Measurements from ENCODE around the gene SBDS. TPM values are rescaled to one million over a fixed set of nuclear protein-coding genes. Genes with fewer than 3 reads are reported as not detected.

SBDS gene
- total and polyA plus RNA-seq, 2 experiments from 2014 or later, result 85.1 to 118 TPM

DNA sequence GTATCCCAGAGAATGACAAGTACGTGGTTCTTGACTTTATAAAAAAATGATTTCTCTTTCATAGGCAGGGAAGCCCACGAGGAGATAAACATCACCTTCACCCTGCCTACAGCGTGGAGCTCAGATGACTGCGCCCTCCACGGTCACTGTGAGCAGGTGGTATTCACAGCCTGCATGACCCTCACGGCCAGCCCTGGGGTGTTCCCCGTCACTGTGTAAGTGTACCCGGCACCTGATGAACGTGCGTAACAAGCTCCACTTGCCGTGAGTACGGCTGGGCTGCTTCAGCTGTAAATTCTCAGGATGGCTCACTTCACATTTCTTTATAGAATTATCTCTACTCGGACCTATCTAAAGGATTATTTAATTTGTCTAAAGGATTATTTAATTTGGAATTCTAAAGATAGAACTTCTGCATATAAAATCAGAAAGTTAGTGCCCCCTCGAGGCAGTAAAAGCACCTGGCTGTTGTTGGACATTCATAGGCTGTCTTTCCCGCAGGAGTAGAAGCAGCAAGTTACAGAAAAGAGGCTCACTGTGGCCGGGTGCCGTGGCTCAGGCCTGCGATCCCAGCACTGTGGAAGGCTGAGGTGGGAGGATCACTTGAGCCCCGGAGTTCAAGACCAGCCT lies 46.8 kb downstream of the SBDS start:
- Histone ChIP-seq H3K4me2 (no peak overlapping the region), H4K20me1 (ENCODE audit: insufficient read depth, poor library complexity, severe bottlenecking) (no peaks in the 10 kb centered on the region), H3K4me1 (ENCODE audit: insufficient read depth) (peaks cover 7% of the 10 kb centered on the region), H3K27me3 (no peaks in the 10 kb centered on the region), H3K79me2 (peaks cover 5% of the 10 kb centered on the region), H3K9me2 (replicated peaks; ENCODE audit: insufficient read depth) (no peaks in the 10 kb centered on the region), H3K9me3 (ENCODE audit: low read depth) (no peaks in the 10 kb centered on the region), H3K27ac (no peak overlapping the region), H3K4me3 (no peak overlapping the region), H2AFZ (no peak overlapping the region), H3K36me3 (replicated peaks; ENCODE audit: insufficient read depth, low read depth) (no peaks in the 10 kb centered on the region)
- no peak for DNase-seq (ENCODE audit: low spot score)
- 94% methylated on average over 19 of the region's 19 CpGs for WGBS (ENCODE audit: low lambda C conversion rate, missing lambda C conversion rate)
- TF ChIP-seq EZH2phosphoT487 (IDR thresholded peaks at IDR 0.05; ENCODE audit: low read depth, severe bottlenecking, unreplicated experiment) (no peak), EZH2 (IDR thresholded peaks at IDR 0.05; ENCODE audit: borderline replicate concordance) (no peak)
- TF ChIP-seq, protein P1, sequence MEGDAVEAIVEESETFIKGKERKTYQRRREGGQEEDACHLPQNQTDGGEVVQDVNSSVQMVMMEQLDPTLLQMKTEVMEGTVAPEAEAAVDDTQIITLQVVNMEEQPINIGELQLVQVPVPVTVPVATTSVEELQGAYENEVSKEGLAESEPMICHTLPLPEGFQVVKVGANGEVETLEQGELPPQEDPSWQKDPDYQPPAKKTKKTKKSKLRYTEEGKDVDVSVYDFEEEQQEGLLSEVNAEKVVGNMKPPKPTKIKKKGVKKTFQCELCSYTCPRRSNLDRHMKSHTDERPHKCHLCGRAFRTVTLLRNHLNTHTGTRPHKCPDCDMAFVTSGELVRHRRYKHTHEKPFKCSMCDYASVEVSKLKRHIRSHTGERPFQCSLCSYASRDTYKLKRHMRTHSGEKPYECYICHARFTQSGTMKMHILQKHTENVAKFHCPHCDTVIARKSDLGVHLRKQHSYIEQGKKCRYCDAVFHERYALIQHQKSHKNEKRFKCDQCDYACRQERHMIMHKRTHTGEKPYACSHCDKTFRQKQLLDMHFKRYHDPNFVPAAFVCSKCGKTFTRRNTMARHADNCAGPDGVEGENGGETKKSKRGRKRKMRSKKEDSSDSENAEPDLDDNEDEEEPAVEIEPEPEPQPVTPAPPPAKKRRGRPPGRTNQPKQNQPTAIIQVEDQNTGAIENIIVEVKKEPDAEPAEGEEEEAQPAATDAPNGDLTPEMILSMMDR (IDR thresholded peaks at IDR 0.05; ENCODE audit: poor library complexity), result no peak

DNA sequence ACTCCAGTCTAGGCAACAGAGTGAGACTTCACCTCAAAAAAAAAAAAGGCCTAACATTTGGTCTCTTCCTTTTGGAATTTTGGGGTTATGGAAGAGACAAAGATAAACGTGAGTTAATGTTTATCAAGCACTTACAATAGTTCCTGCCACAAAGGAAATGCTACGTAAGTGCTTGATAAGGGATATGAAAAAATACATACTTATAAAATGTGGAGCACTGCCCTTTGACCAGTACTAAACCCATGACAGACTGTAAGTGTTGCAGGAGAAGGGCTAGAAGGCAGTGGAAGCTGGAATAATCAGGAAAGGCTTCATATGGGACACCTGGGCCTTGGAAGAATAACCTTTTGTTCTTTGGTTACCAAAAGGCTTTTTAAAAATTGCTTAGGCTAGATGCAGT lies 48.8 kb downstream of the SBDS start:
- H4K20me1 ChIP-seq (ENCODE audit: insufficient read depth, poor library complexity, severe bottlenecking), result no peaks in the 10 kb centered on the region
- H3K4me2 ChIP-seq, result peak overlapping the region; percentile 27
- no peaks in the 10 kb centered on the region for H3K9me2 ChIP-seq (replicated peaks; ENCODE audit: insufficient read depth)
- H3K9me3 ChIP-seq (ENCODE audit: low read depth), result no peaks in the 10 kb centered on the region
- H3K27ac ChIP-seq, result peak overlapping the region; percentile 93
- TF ChIP-seq, protein P1 (IDR thresholded peaks at IDR 0.05; ENCODE audit: poor library complexity), result no peak
- TF ChIP-seq EZH2 (IDR thresholded peaks at IDR 0.05; ENCODE audit: borderline replicate concordance) (no peak), EZH2phosphoT487 (IDR thresholded peaks at IDR 0.05; ENCODE audit: low read depth, severe bottlenecking, unreplicated experiment) (no peak)
- peaks cover 13% of the 10 kb centered on the region for H3K79me2 ChIP-seq
- H2AFZ ChIP-seq, result no peak overlapping the region
- H3K36me3 ChIP-seq (replicated peaks; ENCODE audit: insufficient read depth, low read depth), result no peaks in the 10 kb centered on the region
- peak; percentile 38 for DNase-seq (ENCODE audit: low spot score)
- WGBS (ENCODE audit: low lambda C conversion rate, missing lambda C conversion rate), result 70% methylated on average over 2 of the region's 2 CpGs
- no peaks in the 10 kb centered on the region for H3K27me3 ChIP-seq
- peaks cover 7% of the 10 kb centered on the region for H3K4me1 ChIP-seq (ENCODE audit: insufficient read depth)
- no peak overlapping the region for H3K4me3 ChIP-seq

DNA sequence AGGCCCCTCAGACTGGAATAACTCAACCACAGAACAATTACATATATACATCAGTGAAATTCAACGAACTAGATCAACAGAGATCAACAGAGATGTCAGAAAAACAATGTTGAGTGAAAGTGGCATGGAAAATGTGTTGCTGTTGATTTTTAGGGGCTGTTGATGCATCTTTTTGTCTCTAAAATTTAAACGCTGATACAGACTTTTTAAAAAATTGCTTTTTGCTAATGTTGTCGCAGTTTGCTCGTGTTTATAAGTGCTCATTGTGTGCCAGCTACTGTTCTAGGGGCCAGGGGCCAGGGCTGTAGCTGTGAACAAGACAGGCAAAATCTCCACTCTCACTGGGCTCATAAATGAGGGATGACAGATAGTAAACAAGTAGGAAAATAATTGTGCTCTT lies 56.1 kb downstream of the SBDS start:
- H3K4me3 ChIP-seq, result no peak overlapping the region
- no peaks in the 10 kb centered on the region for H3K9me2 ChIP-seq (replicated peaks; ENCODE audit: insufficient read depth)
- no peak overlapping the region for H3K4me2 ChIP-seq
- H3K27me3 ChIP-seq, result no peaks in the 10 kb centered on the region
- no peak for DNase-seq (ENCODE audit: low spot score)
- H3K9me3 ChIP-seq (ENCODE audit: low read depth), result no peaks in the 10 kb centered on the region
- no peak overlapping the region for H3K27ac ChIP-seq
- no peaks in the 10 kb centered on the region for H3K36me3 ChIP-seq (replicated peaks; ENCODE audit: insufficient read depth, low read depth)
- peaks cover 77% of the 10 kb centered on the region for H3K79me2 ChIP-seq
- no peak for TF ChIP-seq EZH2phosphoT487 (IDR thresholded peaks at IDR 0.05; ENCODE audit: low read depth, severe bottlenecking, unreplicated experiment)
- TF ChIP-seq, protein P1 (IDR thresholded peaks at IDR 0.05; ENCODE audit: poor library complexity), result no peak
- TF ChIP-seq EZH2 (IDR thresholded peaks at IDR 0.05; ENCODE audit: borderline replicate concordance), result no peak
- H4K20me1 ChIP-seq (ENCODE audit: insufficient read depth, poor library complexity, severe bottlenecking), result peaks cover 29% of the 10 kb centered on the region
- 93% methylated on average over 4 of the region's 4 CpGs for WGBS (ENCODE audit: low lambda C conversion rate, missing lambda C conversion rate)
- H3K4me1 ChIP-seq (ENCODE audit: insufficient read depth), result no peaks in the 10 kb centered on the region
- no peak overlapping the region for H2AFZ ChIP-seq

Measured in hepatocyte (in vitro differentiated cells).